ENCODE results near the gene CPT1A. TPM values are rescaled to one million over a fixed set of nuclear protein-coding genes. Genes with fewer than 3 reads are reported as not detected.

The CPT1A gene
- total RNA-seq, 1 donor from 2014 or later: 76.3 TPM

GRCh38 chr11:68839054-68839865 is 2.5 kb downstream of the CPT1A start:
- H3K4me3 ChIP-seq: peak overlapping the region; percentile 87 to 94
- no peaks in the 10 kb centered on the region for H3K27me3 ChIP-seq
- H3K27ac ChIP-seq: peak overlapping the region; percentile 95
- H3K36me3 ChIP-seq: peaks cover 0 to 6% of the 10 kb centered on the region in 2 donors
- peaks cover 19 to 68% of the 10 kb centered on the region in 2 donors for H3K4me1 ChIP-seq
- peak; percentile 72 to 98 for DNase-seq (ENCODE audit: low spot score in 2 of 2)
- peak in 1 of 3 experiments; percentile 9 for TF ChIP-seq CTCF (IDR thresholded peaks at IDR 0.05)
- intact Hi-C loops (cut with DNase I): loop anchor here (2.0 kb wide), 1 partner anchor 52 kb away; no protein-coding TSS in a partner anchor
- no peaks in the 10 kb centered on the region for H3K9me3 ChIP-seq

- H3K4me1 ChIP-seq: peaks cover 19 to 61% of the 10 kb centered on the region in 2 donors
Observed at GRCh38 chr11:68838572-68838964, 3.1 kb downstream of the CPT1A start.

GRCh38 chr11:68837583-68838571 is 3.8 kb downstream of the CPT1A start:
- peaks cover 19 to 65% of the 10 kb centered on the region in 2 donors for H3K4me1 ChIP-seq
- intact Hi-C loops (cut with DNase I): loop anchor here (2.0 kb wide), 1 partner anchor 53 kb away; no protein-coding TSS in a partner anchor
- peak overlapping the region; percentile 55 to 94 for H3K4me3 ChIP-seq
- peak overlapping the region; percentile 95 for H3K27ac ChIP-seq
- H3K9me3 ChIP-seq: no peaks in the 10 kb centered on the region
- H3K36me3 ChIP-seq: peaks cover 0 to 8% of the 10 kb centered on the region in 2 donors
- TF ChIP-seq CTCF (IDR thresholded peaks at IDR 0.05): no peak
- DNase-seq (ENCODE audit: low spot score in 2 of 2): no peak
- H3K27me3 ChIP-seq: no peaks in the 10 kb centered on the region

More at GRCh38 chr11:68838572-68838964, 3.1 kb downstream of the CPT1A start:
- Histone ChIP-seq H3K36me3 (peaks cover 0 to 6% of the 10 kb centered on the region in 2 donors), H3K27me3 (no peaks in the 10 kb centered on the region), H3K27ac (peak overlapping the region; percentile 95), H3K4me3 (peak overlapping the region; percentile 55 to 94), H3K9me3 (no peaks in the 10 kb centered on the region)
- intact Hi-C loops (cut with DNase I): loop anchor here (2.0 kb wide), 1 partner anchor 52 kb away; no protein-coding TSS in a partner anchor
- TF ChIP-seq CTCF (IDR thresholded peaks at IDR 0.05): no peak
- peak in 1 of 2 donors; percentile 78 for DNase-seq (ENCODE audit: low spot score in 2 of 2)

GRCh38 chr11:68835749-68836148 is 6.0 kb downstream of the CPT1A start:
- DNase-seq (ENCODE audit: low spot score in 2 of 2): no peak
- no peak for TF ChIP-seq CTCF (IDR thresholded peaks at IDR 0.05)
- peaks cover 14 to 68% of the 10 kb centered on the region in 2 donors for H3K4me1 ChIP-seq
- H3K9me3 ChIP-seq: no peaks in the 10 kb centered on the region
- H3K27me3 ChIP-seq: no peaks in the 10 kb centered on the region
- H3K4me3 ChIP-seq: no peak overlapping the region
- intact Hi-C loops (cut with DNase I): no loop called here
- peaks cover 0 to 13% of the 10 kb centered on the region in 2 donors for H3K36me3 ChIP-seq
- peak overlapping the region; percentile 95 for H3K27ac ChIP-seq

- no peaks in the 10 kb centered on the region for H3K9me3 ChIP-seq
- H3K36me3 ChIP-seq: peaks cover 2 to 17% of the 10 kb centered on the region in 2 donors
- H3K4me1 ChIP-seq: peaks cover 14 to 67% of the 10 kb centered on the region in 2 donors
- H3K4me3 ChIP-seq: no peak overlapping the region
- DNase-seq (ENCODE audit: low spot score in 2 of 2): no peak
- intact Hi-C loops (cut with DNase I): no loop called here
- H3K27ac ChIP-seq: peak overlapping the region; percentile 95
- H3K27me3 ChIP-seq: no peaks in the 10 kb centered on the region
- TF ChIP-seq CTCF (IDR thresholded peaks at IDR 0.05): no peak
Observed at GRCh38 chr11:68835328-68835727, 6.4 kb downstream of the CPT1A start.

Data from ascending aorta (tissue), 2 donors.